GM19463 (cell line): ENCODE results near the gene WDR93.
"Not testable (repeated sequence)": the region's sequence is repeated elsewhere in the genome, so short reads cannot be mapped to it uniquely, and the experiment has no call there.

ENCODE experiments used
- ATAC-seq: cut with Tn5 transposase; IDR thresholded peaks from one replicate; pipeline ENCODE4 v1.9.1; 2021; ENCODE audit warnings: mild to moderate bottlenecking, moderate library complexity; ENCODE audit not compliant: unreplicated experiment

The WDR93 gene

GRCh38 chr15:89784686-89784960 is 94.0 kb downstream of the WDR93 start:
- ATAC-seq, result no peak

- ATAC-seq, result no peak
Measured at GRCh38 chr15:89785064-89785773, 94.6 kb downstream of the WDR93 start.

- no peak for ATAC-seq
Measured at GRCh38 chr15:89785774-89786140, 95.1 kb downstream of the WDR93 start.

GRCh38 chr15:89787944-89788343 is 97.3 kb downstream of the WDR93 start:
- no peak for ATAC-seq

- ATAC-seq, result not testable (repeated sequence)
Measured at GRCh38 chr15:89788585-89788984, 98.0 kb downstream of the WDR93 start.

GRCh38 chr15:89790206-89790605 is 99.6 kb downstream of the WDR93 start:
- no peak for ATAC-seq

GRCh38 chr15:89790661-89791060 is 100.0 kb downstream of the WDR93 start:
- no peak for ATAC-seq

- no peak for ATAC-seq
Measured at GRCh38 chr15:89792106-89792805, 101.6 kb downstream of the WDR93 start.
